HCT116 (cell line): ENCODE data around the gene HLA-DPB1.

ENCODE experiments used
- CTCF ChIP-seq, 3 experiments: fragments of 200-600 bp in 1 of 3; sonication (generic) in 1 of 3; IDR thresholded peaks in 2 of 3; conservative IDR thresholded peaks in 1 of 3; 2 replicates each; pipeline ENCODE4 v1.5.1; 2012 to 2017; ENCODE audit warnings: low read depth in 2 of 3, low read length in 2 of 3, antibody characterized with exemption in 1 of 3, borderline replicate concordance in 1 of 3, control low read depth in 1 of 3, mild to moderate bottlenecking in 1 of 3, mixed read lengths in 1 of 3, mixed run types in 1 of 3, moderate library complexity in 1 of 3; ENCODE audit not compliant: insufficient read depth in 1 of 3
- RAD21 ChIP-seq: IDR thresholded peaks from 2 replicates; pipeline ENCODE4 v1.6.1; 2012; ENCODE audit warnings: low read depth, mild to moderate bottlenecking

GRCh38 chr6:33128318-33128717 is 52.5 kb downstream of the HLA-DPB1 start:
- TF ChIP-seq CTCF (IDR thresholded peaks at IDR 0.05 in 2 of 3, conservative IDR thresholded peaks at IDR 0.05 in 1 of 3; ENCODE audit: borderline replicate concordance in 1 of 3, insufficient read depth in 1 of 3, low read depth in 2 of 3, low read length in 2 of 3) (no peak), RAD21 (no peak)
